HepG2 (cell line): ENCODE data around the gene ZFP64. TPM values are rescaled to one million over a fixed set of nuclear protein-coding genes. Genes with fewer than 3 reads are reported as not detected.

Experiments
- ATAC-seq: fragments of 200-7000 bp; cut with Tn5 transposase; 3 replicates; pipeline ENCODE4 v1.9.1; 2020; ENCODE audit warnings: mild to moderate bottlenecking, moderate library complexity
- BruUV-seq: library from RNA; stranded (reverse); fragments of 400-500 nt; replicated peaks from 2 replicates; lab custom pipeline; 2021; lab: Mats Ljungman, UMichigan
- CTCF ChIA-PET: fragments of 300-600 bp; formaldehyde crosslinking; extraction: SDS; loops from one replicate; lab custom pipeline; 2021; ENCODE audit warnings: low total read pairs, inconsistent platforms, low intra/inter-chr PET ratio; lab: Yijun Ruan, JAX
- POLR2A ChIA-PET: fragments of 350-600 bp; sonication (Branson Sonifier 250); formaldehyde crosslinking; loops from one replicate; lab custom pipeline; 2020; ENCODE audit warnings: antibody characterized with exemption, inconsistent platforms; lab: Yijun Ruan, JAX
- DNase-seq: peaks from one replicate; pipeline ENCODE4 v3.0.0-alpha.2; 2015; ENCODE audit warnings: low spot score
- FAIRE-seq: peaks from 3 replicates; lab custom pipeline; 2011; peaks lifted over from hg19 to GRCh38; lab: Jason Lieb, UNC
- H2AFZ ChIP-seq: one replicate; pipeline ENCODE4 v1.6.1; 2011; ENCODE audit warnings: low read length, inconsistent platforms
- H3K27ac ChIP-seq: fragments of 300-600 bp; 3 replicates; pipeline ENCODE4 v1.8.0; 2011; ENCODE audit warnings: mixed run types, mild to moderate bottlenecking, mixed read lengths, low read length, inconsistent platforms; ENCODE audit not compliant: insufficient read depth; ENCODE audit errors: extremely low read length
- H3K27me3 ChIP-seq, 2 experiments: fragments of 200-600 bp in 1 of 2; 2 replicates in 1 of 2; 3 replicates in 1 of 2; pipeline versions ENCODE4 v1.6.0 to v1.8.0; 2011; ENCODE audit warnings: low read length in 2 of 2, mild to moderate bottlenecking in 2 of 2, moderate library complexity in 2 of 2, inconsistent platforms in 1 of 2; ENCODE audit not compliant: insufficient read depth in 2 of 2, control insufficient read depth in 1 of 2
- H3K36me3 ChIP-seq, 2 experiments: fragments of 200-600 bp in 1 of 2; replicated peaks in 1 of 2; 2 replicates in 1 of 2; 3 replicates in 1 of 2; pipeline versions ENCODE4 v1.5.1 to v1.8.0; 2011; ENCODE audit warnings: low read length in 2 of 2, inconsistent platforms in 1 of 2; ENCODE audit not compliant: insufficient read depth in 2 of 2, control insufficient read depth in 1 of 2
- H3K4me1 ChIP-seq: 2 replicates; pipeline ENCODE4 v1.5.1; 2012; ENCODE audit warnings: low read length, inconsistent platforms; ENCODE audit not compliant: insufficient read depth
- H3K4me2 ChIP-seq: 2 replicates; pipeline ENCODE4 v1.6.0; 2011; ENCODE audit warnings: low read depth, low read length, inconsistent platforms
- H3K4me3 ChIP-seq, 3 experiments: fragments of 200-600 bp in 1 of 3; sonication (generic), shearing (Covaris generic) in 1 of 3; replicated peaks in 1 of 3; 2 replicates each; pipeline ENCODE4 v1.5.1; 2011 to 2016; ENCODE audit warnings: low read length in 3 of 3, inconsistent platforms in 2 of 3, low read depth in 2 of 3, mild to moderate bottlenecking in 2 of 3, control low read depth in 1 of 3, mixed read lengths in 1 of 3; ENCODE audit not compliant: insufficient read depth in 1 of 3
- H3K79me2 ChIP-seq: one replicate; pipeline ENCODE4 v1.6.1; 2011; ENCODE audit warnings: low read length, inconsistent platforms; ENCODE audit not compliant: insufficient read depth
- H3K9ac ChIP-seq: 2 replicates; pipeline ENCODE4 v1.6.0; 2011; ENCODE audit warnings: mild to moderate bottlenecking, low read depth, low read length, inconsistent platforms; ENCODE audit not compliant: insufficient read depth
- H3K9me3 ChIP-seq: 2 replicates; pipeline ENCODE4 v1.5.1; 2012; ENCODE audit warnings: mild to moderate bottlenecking, low read length
- H4K20me1 ChIP-seq: 2 replicates; pipeline ENCODE4 v1.6.0; 2011; ENCODE audit warnings: inconsistent platforms, mild to moderate bottlenecking, low read length, moderate library complexity; ENCODE audit not compliant: insufficient read depth
- CREBL2 ChIP-seq: sonication (generic); formaldehyde crosslinking; IDR thresholded peaks from 2 replicates; pipeline ENCODE4 v1.8.1; 2023; ENCODE audit warnings: missing genetic modification reagents, mild to moderate bottlenecking, borderline replicate concordance
- FOSL1 ChIP-seq: sonication (generic); formaldehyde crosslinking; IDR thresholded peaks from 2 replicates; pipeline ENCODE4 v1.9.0; 2021; ENCODE audit warnings: missing genetic modification reagents, borderline replicate concordance
- FOXJ3 ChIP-seq: sonication (generic); formaldehyde crosslinking; IDR thresholded peaks from 2 replicates; pipeline ENCODE4 v1.4.0; 2020; ENCODE audit warnings: missing genetic modification reagents, mild to moderate bottlenecking, borderline replicate concordance
- FOXO4 ChIP-seq: sonication (generic); formaldehyde crosslinking; conservative IDR thresholded peaks from 2 replicates; pipeline ENCODE4 v1.8.1; 2023; ENCODE audit warnings: missing genetic modification reagents
- GRHL1 ChIP-seq: sonication (generic); formaldehyde crosslinking; conservative IDR thresholded peaks from 2 replicates; pipeline ENCODE4 v1.8.0; 2022; ENCODE audit warnings: missing genetic modification reagents
- HES4 ChIP-seq: sonication (generic); formaldehyde crosslinking; IDR thresholded peaks from 2 replicates; pipeline ENCODE4 v1.9.0; 2021; ENCODE audit warnings: mild to moderate bottlenecking, missing genetic modification reagents, borderline replicate concordance
- HNRNPUL1 ChIP-seq: fragments of 200-400 bp; formaldehyde crosslinking; IDR thresholded peaks from 2 replicates; pipeline ENCODE4 v1.6.1; 2017; ENCODE audit warnings: low read depth, mild to moderate bottlenecking, low read length, moderate library complexity
- KAT7 ChIP-seq: IDR thresholded peaks from 2 replicates; pipeline ENCODE4 v1.6.1; 2018; ENCODE audit warnings: borderline replicate concordance, missing compliant biosample characterization
- RFXAP ChIP-seq: sonication (generic); formaldehyde crosslinking; IDR thresholded peaks from 2 replicates; pipeline ENCODE4 v1.4.0; 2020; ENCODE audit warnings: missing genetic modification reagents, borderline replicate concordance
- SPEN ChIP-seq: sonication (generic); formaldehyde crosslinking; IDR thresholded peaks from 2 replicates; pipeline ENCODE4 v1.5.1; 2020; ENCODE audit warnings: low read depth, mild to moderate bottlenecking, missing genetic modification reagents
- TCF12 ChIP-seq, 2 experiments: fragments of 450-650 bp in 1 of 2; sonication (generic) in 1 of 2; formaldehyde crosslinking in 1 of 2; IDR thresholded peaks; 2 replicates each; pipeline versions ENCODE4 v1.6.1 to v1.8.0; 2017 to 2022; ENCODE audit warnings: antibody characterized with exemption in 1 of 2, mild to moderate bottlenecking in 1 of 2, missing genetic modification reagents in 1 of 2, moderate library complexity in 1 of 2
- ZNF333 ChIP-seq: sonication (generic); formaldehyde crosslinking; IDR thresholded peaks from 2 replicates; pipeline ENCODE4 v1.4.0; 2020; ENCODE audit warnings: mild to moderate bottlenecking, missing genetic modification reagents, borderline replicate concordance
- ZNF629 ChIP-seq: sonication (generic); formaldehyde crosslinking; conservative IDR thresholded peaks from 2 replicates; pipeline ENCODE4 v1.5.0; 2020; ENCODE audit warnings: missing genetic modification reagents
- ZNF703 ChIP-seq: sonication (generic); formaldehyde crosslinking; IDR thresholded peaks from 2 replicates; pipeline ENCODE4 v1.5.1; 2020; ENCODE audit warnings: missing genetic modification reagents, mild to moderate bottlenecking, moderate library complexity, borderline replicate concordance
- ZNF710 ChIP-seq: sonication (generic); formaldehyde crosslinking; IDR thresholded peaks from 2 replicates; pipeline ENCODE4 v1.5.0; 2020; ENCODE audit warnings: mild to moderate bottlenecking, missing genetic modification reagents, borderline replicate concordance
- WGBS: methylation state at CpG from one replicate; pipeline ENCODE4 v1.1.6; 2017; ENCODE audit warnings: low lambda C conversion rate; 5-methylcytosine and 5-hydroxymethylcytosine counted together
- in situ Hi-C: cut with HindIII; loops from 2 replicates; pipeline ENCODE4 v1.10.0; 2017; ENCODE audit warnings: low pct_unique_long_range_greater_than_20kb; ENCODE audit not compliant: extremely low pct_ligation_motif_present
- intact Hi-C: fragments of 100-400 bp; cut with micrococcal nuclease; formaldehyde crosslinking; loops from one replicate; pipeline ENCODE4 v1.10.0; 2022; ENCODE audit not compliant: unreplicated experiment
- polyA plus RNA-seq, 8 experiments: library from polyadenylated mRNA; depleted of rRNA in 3 of 8; stranded (reverse) in 7 of 8; unstranded in 1 of 8; fragments of >200 nt; fragmentation: Illumina TruSeq in 4 of 8; extraction: Trizol in 4 of 8; gene quantifications; 2 replicates each; pipeline versions ENCODE4 v1.2.1 to v1.2.3, GENCODE V29; 2011 to 2016; ENCODE audit warnings: low read depth in 4 of 8, missing spikeins in 1 of 8, mixed read lengths in 1 of 8; ENCODE audit not compliant: insufficient read depth in 1 of 8
- total RNA-seq, 5 experiments: library from RNA; depleted of rRNA; stranded (reverse); fragments of >200 nt; fragmentation: Illumina TruSeq; extraction: Trizol; gene quantifications; 2 replicates each; pipeline ENCODE4 v1.2.3, GENCODE V29; 2016; ENCODE audit warnings: low read depth in 1 of 5

ZFP64 gene
- total and polyA plus RNA-seq, 2 of the 13 experiments (the other 11 are each of a cell fraction or from before 2014, with no cell fraction given): 12.0 to 24.3 TPM

- no peak for TF ChIP-seq TCF12 (IDR thresholded peaks at IDR 0.05)
- no peak for TF ChIP-seq TCF12 (CRISPR knock-in tag; IDR thresholded peaks at IDR 0.05)
- TF ChIP-seq FOSL1 (CRISPR knock-in tag): no peak
- no peak for TF ChIP-seq KAT7
- TF ChIP-seq CREBL2: no peak
- TF ChIP-seq RFXAP (CRISPR knock-in tag): no peak
- TF ChIP-seq ZNF710 (CRISPR knock-in tag): no peak
- TF ChIP-seq, all 625 proteins: peak for 0
Measured at GRCh38 chr20:52171025-52171424, 20.6 kb downstream of the ZFP64 start (continued).

GRCh38 chr20:52168116-52168515 lies 23.5 kb downstream of the ZFP64 start:
- Histone ChIP-seq H3K4me2 (no peak overlapping the region), H3K27me3 (no peaks in the 10 kb centered on the region), H3K4me3 (no peak overlapping the region), H3K36me3 (peaks cover 18 to 41% of the 10 kb centered on the region in 2 experiments), H4K20me1 (no peaks in the 10 kb centered on the region), H3K27ac (no peak overlapping the region), H2AFZ (no peak overlapping the region), H3K9ac (no peak overlapping the region), H3K79me2 (no peaks in the 10 kb centered on the region), H3K4me1 (no peaks in the 10 kb centered on the region), H3K9me3 (peaks cover 7% of the 10 kb centered on the region)
- DNase-seq (no peak), FAIRE-seq (no peak), ATAC-seq (no peak)
- in situ Hi-C loops: no loop called here
- ChIA-PET POLR2A (no interaction called here), CTCF (no interaction called here)
- intact Hi-C loops: no loop called here
- no TSS peak for BruUV-seq
- TF ChIP-seq HNRNPUL1 (no peak), SPEN (no peak), ZNF703 (no peak), HES4 (CRISPR knock-in tag) (no peak), FOXJ3 (CRISPR knock-in tag) (no peak), GRHL1 (CRISPR knock-in tag) (no peak), ZNF629 (CRISPR knock-in tag) (no peak), FOXO4 (CRISPR knock-in tag) (no peak), ZNF333 (CRISPR knock-in tag) (no peak)
- 97% methylated on average over 1 of the region's 1 CpG for WGBS
